Measurements from ENCODE around the gene RASSF5. TPM values are rescaled to one million over a fixed set of nuclear protein-coding genes. Genes with fewer than 3 reads are reported as not detected.

RASSF5 gene
- total RNA-seq, 2 experiments from 2014 or later, result 215 to 218 TPM

DNA sequence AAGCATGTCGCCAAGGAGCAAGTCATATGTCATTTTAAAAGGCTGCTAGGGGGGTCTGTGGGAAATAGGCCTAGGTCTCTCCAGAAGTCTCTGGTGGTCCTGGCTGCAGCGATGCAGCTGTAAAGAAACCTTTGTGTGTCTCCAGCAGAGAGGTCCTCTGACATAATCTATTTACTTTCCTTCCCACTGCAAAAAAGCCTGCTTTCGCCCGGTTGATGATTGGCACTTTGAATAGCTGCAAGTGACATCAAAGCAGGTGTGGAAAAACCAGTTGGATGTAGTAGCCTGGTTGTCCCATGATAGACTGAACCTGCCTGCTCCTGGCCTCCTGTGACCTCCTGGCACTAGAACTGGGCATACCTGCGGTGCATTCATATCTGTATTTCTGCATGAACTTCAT is 13.8 kb downstream of the RASSF5 start:
- TF ChIP-seq, protein P1, sequence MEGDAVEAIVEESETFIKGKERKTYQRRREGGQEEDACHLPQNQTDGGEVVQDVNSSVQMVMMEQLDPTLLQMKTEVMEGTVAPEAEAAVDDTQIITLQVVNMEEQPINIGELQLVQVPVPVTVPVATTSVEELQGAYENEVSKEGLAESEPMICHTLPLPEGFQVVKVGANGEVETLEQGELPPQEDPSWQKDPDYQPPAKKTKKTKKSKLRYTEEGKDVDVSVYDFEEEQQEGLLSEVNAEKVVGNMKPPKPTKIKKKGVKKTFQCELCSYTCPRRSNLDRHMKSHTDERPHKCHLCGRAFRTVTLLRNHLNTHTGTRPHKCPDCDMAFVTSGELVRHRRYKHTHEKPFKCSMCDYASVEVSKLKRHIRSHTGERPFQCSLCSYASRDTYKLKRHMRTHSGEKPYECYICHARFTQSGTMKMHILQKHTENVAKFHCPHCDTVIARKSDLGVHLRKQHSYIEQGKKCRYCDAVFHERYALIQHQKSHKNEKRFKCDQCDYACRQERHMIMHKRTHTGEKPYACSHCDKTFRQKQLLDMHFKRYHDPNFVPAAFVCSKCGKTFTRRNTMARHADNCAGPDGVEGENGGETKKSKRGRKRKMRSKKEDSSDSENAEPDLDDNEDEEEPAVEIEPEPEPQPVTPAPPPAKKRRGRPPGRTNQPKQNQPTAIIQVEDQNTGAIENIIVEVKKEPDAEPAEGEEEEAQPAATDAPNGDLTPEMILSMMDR (IDR thresholded peaks at IDR 0.05), result no peak
- H3K9me3 Mint-ChIP-seq, result no peaks in the 10 kb centered on the region
- DNase-seq, result no peak
- ATAC-seq, result no peak
- no peaks in the 10 kb centered on the region for H3K27me3 Mint-ChIP-seq
- intact Hi-C loops (cut with micrococcal nuclease), result no loop called here
- H3K36me3 Mint-ChIP-seq (ENCODE audit: low read depth), result no peaks in the 10 kb centered on the region
- H3K4me3 Mint-ChIP-seq, result no peak overlapping the region
- CTCF ChIA-PET, result interaction anchor here (0.7 to 2.6 kb wide), 2 partner anchors 30 to 42 kb away, joined by 4 to 9 read pairs; no protein-coding TSS in a partner anchor
- H3K27ac Mint-ChIP-seq, result no peak overlapping the region
- POLR2A ChIA-PET, result no interaction called here
- H3K4me1 Mint-ChIP-seq (ENCODE audit: low read depth), result peaks cover 7% of the 10 kb centered on the region

DNA sequence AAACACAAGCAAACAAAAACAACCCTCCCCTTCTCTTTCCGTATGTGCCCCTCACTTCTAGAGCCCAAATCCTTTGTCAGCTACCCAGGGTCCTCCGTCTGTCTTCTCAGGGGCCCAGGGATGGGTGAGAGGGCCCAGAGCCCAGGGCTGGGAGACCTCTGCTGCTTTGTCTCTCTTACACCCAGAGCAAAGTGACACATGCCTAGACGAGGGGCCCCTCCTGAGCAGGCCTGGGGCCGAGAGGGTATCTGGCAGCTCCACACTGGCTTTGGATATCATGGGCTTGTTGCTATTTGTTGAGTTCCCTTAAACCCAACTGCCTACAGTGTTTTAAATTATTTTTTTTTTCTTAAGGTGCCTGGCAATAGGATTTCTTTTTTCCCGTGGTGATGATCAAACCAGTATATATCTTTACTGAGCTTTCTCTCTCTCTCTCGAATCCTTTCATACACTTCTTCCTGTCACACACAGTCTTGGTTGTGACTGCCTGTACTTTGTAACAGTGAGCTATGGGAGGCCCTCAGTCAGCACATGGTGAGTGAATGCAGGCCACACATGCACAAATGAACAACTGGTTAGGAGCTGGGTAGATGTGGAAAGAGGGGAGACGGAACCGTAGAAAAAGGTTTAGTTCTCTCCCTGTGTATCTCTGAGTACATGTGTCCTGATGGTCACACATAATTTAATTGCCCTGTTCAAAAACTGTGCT is 14.5 kb downstream of the RASSF5 start:
- TF ChIP-seq, protein P1 (IDR thresholded peaks at IDR 0.05), result no peak
- H3K27me3 Mint-ChIP-seq, result no peaks in the 10 kb centered on the region
- H3K36me3 Mint-ChIP-seq (ENCODE audit: low read depth), result no peaks in the 10 kb centered on the region
- intact Hi-C loops (cut with micrococcal nuclease), result no loop called here
- H3K4me3 Mint-ChIP-seq, result no peak overlapping the region
- DNase-seq, result no peak
- H3K27ac Mint-ChIP-seq, result no peak overlapping the region
- no peak for ATAC-seq
- H3K9me3 Mint-ChIP-seq, result no peaks in the 10 kb centered on the region
- H3K4me1 Mint-ChIP-seq (ENCODE audit: low read depth), result peaks cover 5% of the 10 kb centered on the region
- POLR2A ChIA-PET, result interaction anchor here (0.8 to 1.0 kb wide), 2 partner anchors 14 to 21 kb away, joined by 3 read pairs; no protein-coding TSS in a partner anchor
- CTCF ChIA-PET, result interaction anchor here (1.1 to 2.6 kb wide), 5 partner anchors 14 to 62 kb away, joined by 3 to 13 read pairs (median 5); partner anchors contain the start of gene RASSF5

DNA sequence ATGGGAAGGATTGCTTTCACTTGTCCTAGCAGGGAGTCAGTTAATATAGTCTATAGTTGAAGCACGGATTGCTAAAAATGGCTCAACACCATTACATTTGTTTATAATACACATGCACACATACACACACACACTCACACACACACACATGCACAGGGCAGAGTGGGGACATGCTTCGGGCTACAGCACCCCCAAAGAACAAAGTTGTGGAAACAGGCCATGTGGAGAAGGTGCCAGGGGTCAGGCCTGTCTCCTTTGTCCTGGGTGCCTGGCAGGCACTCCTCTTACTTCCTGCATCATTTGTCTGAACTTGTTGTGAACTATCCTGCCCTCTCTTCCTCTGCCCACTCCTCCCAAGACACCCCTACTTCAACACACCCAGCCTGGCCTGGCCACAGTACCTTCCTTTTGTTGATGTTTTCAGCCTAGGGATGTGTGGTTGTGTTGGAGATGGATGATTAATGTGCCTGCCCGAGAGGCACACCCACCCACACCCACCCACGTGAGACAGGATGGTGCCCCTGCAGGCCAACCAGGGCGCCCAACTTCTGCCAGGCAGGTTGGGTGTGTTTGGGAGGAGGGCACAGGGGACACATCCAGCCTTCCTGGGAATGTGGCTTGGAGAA is 17.5 kb downstream of the RASSF5 start:
- POLR2A ChIA-PET, result interaction anchor here (0.5 kb wide), 1 partner anchor 46 kb away, joined by 4 read pairs; no protein-coding TSS in a partner anchor
- Mint-ChIP-seq H3K9me3 (no peaks in the 10 kb centered on the region), H3K27me3 (no peaks in the 10 kb centered on the region), H3K27ac (no peak overlapping the region), H3K4me3 (no peak overlapping the region), H3K36me3 (ENCODE audit: low read depth) (no peaks in the 10 kb centered on the region), H3K4me1 (ENCODE audit: low read depth) (peaks cover 5% of the 10 kb centered on the region)
- intact Hi-C loops (cut with micrococcal nuclease), result no loop called here
- CTCF ChIA-PET, result interaction anchor here (0.7 to 1.4 kb wide), 2 partner anchors 58 to 133 kb away, joined by 3 to 5 read pairs; no protein-coding TSS in a partner anchor
- TF ChIP-seq, protein P1 (IDR thresholded peaks at IDR 0.05), result no peak
- ATAC-seq (peak; percentile 62), DNase-seq (no peak)

DNA sequence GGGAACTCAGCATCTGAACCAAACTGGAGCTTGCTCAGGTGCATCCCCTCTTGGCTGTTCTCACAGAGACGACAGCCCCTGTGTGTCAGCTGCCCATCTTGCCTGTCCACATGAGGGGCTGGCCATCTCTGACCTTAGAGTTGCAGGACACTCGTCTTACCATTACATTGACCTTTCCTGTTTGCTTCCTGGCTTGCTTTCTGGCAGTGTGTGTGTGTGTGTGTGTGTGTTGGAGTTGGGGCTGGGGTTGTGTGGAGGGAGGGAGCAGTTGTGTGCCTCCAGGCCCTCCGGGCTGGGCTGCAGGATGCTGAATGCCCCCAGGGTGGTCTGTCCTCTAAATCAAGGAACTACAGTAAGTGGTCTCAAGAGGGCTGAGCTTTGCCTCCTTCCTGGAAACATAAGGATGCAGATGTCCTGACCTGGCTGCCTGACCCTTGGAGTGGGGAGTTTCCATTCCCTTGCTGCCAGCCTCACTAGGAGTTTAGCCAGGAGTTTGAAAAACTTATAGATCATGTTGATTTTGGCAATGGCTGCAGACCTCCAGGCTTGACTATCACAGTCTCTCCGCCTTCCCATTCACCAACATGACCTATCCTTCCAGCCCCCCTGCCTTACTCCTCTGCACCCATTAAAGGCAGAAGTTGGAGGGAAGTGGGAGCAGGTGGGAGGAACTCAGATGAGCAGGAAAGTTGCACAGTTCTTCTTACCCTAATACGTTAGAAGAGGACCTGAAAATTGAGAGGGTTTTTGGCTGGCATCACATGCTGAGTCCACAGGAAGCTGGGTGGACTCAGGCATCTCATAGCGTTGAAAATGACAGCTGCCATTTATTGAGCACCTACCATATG is 19.0 kb downstream of the RASSF5 start:
- intact Hi-C loops (cut with micrococcal nuclease), result no loop called here
- Mint-ChIP-seq H3K9me3 (no peaks in the 10 kb centered on the region), H3K4me1 (ENCODE audit: low read depth) (peaks cover 5% of the 10 kb centered on the region), H3K36me3 (ENCODE audit: low read depth) (no peaks in the 10 kb centered on the region), H3K27me3 (no peaks in the 10 kb centered on the region), H3K4me3 (no peak overlapping the region), H3K27ac (no peak overlapping the region)
- POLR2A ChIA-PET, result interaction anchor here (0.7 kb wide), 1 partner anchor 26 kb away, joined by 3 read pairs; no protein-coding TSS in a partner anchor
- CTCF ChIA-PET, result interaction anchor here (1.1 to 1.9 kb wide), 5 partner anchors 18 to 132 kb away, joined by 3 to 5 read pairs (median 3); partner anchors contain the start of gene DYRK3
- ATAC-seq, result no peak
- no peak for DNase-seq
- TF ChIP-seq, protein P1 (IDR thresholded peaks at IDR 0.05), result no peak

All from activated CD8-positive, alpha-beta T cell treated with anti-CD3 and anti-CD28 coated beads for 36 hours (primary cell).